ENCODE results near the gene SLC24A3.

SLC24A3 gene

DNA sequence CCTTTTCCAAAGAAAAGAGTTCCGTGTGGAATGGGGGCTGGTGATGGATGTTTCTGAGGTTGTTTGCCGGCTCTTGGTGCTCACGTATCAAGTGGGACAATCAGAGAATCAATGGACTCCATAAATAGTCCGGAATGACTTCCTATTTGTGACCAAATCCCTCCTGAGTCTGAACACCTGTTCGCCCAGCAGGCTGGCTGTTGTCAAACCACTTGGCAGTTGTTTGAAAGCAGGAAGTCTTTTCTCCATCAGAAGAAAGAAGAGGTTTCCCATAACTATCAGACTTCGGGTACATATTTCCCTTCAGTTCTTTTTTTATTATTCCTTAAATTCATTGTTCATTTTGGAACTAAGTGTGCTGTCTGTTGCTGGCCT is 390.9 kb downstream of the SLC24A3 start (continued):
- TF ChIP-seq ZFP30 (CRISPR knock-in tag; IDR thresholded peaks at IDR 0.05) = no peak
- TF ChIP-seq ARNTL (CRISPR knock-in tag; IDR thresholded peaks at IDR 0.05; ENCODE audit: borderline replicate concordance, low read depth) = no peak
- no peak for TF ChIP-seq BACH2 (CRISPR knock-in tag; IDR thresholded peaks at IDR 0.05; ENCODE audit: borderline replicate concordance)
- TF ChIP-seq, protein P1, sequence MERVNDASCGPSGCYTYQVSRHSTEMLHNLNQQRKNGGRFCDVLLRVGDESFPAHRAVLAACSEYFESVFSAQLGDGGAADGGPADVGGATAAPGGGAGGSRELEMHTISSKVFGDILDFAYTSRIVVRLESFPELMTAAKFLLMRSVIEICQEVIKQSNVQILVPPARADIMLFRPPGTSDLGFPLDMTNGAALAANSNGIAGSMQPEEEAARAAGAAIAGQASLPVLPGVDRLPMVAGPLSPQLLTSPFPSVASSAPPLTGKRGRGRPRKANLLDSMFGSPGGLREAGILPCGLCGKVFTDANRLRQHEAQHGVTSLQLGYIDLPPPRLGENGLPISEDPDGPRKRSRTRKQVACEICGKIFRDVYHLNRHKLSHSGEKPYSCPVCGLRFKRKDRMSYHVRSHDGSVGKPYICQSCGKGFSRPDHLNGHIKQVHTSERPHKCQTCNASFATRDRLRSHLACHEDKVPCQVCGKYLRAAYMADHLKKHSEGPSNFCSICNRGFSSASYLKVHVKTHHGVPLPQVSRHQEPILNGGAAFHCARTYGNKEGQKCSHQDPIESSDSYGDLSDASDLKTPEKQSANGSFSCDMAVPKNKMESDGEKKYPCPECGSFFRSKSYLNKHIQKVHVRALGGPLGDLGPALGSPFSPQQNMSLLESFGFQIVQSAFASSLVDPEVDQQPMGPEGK (CRISPR knock-in tag; IDR thresholded peaks at IDR 0.05; ENCODE audit: borderline replicate concordance) = no peak

DNA sequence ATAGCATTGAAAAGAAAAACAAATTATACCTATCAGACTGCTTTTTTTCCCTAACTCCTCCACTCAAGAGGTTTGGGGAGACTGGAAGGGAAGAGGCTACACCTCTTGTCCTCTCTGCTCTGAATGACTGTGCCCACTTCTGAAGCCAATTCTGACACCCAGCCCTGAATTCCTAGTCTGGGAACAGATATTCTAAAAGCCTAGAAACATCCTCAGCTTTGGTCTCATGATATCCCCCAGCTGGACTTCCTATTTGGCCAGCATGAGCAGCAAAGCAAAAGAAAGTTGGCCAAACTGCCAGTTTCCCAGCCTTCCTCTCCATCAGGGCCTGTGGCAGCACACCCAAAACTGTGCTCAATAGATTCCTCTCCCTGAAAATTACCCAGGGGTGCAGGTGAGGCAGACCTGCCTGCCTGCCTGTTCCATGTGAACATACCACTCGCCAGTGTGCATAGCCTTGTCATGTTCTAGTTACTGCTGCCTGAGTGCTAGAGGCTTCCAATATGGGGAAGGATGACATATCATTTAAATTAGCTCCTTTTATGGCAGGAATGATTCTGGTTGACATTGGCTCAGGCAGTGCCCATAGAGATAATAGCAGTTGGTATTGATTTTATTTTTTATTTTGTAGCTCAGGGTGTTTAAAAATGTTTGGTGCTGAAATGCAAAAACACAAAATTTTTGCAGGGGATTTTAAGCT is 393.5 kb downstream of the SLC24A3 start:
- no peak for TF ChIP-seq OSR1 (CRISPR knock-in tag; IDR thresholded peaks at IDR 0.05)

GRCh38 chr20:19609642-19610223 is 397.3 kb downstream of the SLC24A3 start:
- ATAC-seq = no peak
- TF ChIP-seq, protein P2, sequence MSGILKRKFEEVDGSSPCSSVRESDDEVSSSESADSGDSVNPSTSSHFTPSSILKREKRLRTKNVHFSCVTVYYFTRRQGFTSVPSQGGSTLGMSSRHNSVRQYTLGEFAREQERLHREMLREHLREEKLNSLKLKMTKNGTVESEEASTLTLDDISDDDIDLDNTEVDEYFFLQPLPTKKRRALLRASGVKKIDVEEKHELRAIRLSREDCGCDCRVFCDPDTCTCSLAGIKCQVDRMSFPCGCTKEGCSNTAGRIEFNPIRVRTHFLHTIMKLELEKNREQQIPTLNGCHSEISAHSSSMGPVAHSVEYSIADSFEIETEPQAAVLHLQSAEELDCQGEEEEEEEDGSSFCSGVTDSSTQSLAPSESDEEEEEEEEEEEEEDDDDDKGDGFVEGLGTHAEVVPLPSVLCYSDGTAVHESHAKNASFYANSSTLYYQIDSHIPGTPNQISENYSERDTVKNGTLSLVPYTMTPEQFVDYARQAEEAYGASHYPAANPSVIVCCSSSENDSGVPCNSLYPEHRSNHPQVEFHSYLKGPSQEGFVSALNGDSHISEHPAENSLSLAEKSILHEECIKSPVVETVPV (CRISPR knock-in tag; IDR thresholded peaks at IDR 0.05) = no peak
- TF ChIP-seq TCF4 (CRISPR knock-in tag; IDR thresholded peaks at IDR 0.05; ENCODE audit: borderline replicate concordance) (no peak), ARNTL (CRISPR knock-in tag; IDR thresholded peaks at IDR 0.05; ENCODE audit: borderline replicate concordance, low read depth) (no peak), ZNF565 (CRISPR knock-in tag; conservative IDR thresholded peaks at IDR 0.05; ENCODE audit: low read depth) (no peak), ZFP3 (CRISPR knock-in tag; IDR thresholded peaks at IDR 0.05) (no peak), RARB (CRISPR knock-in tag; IDR thresholded peaks at IDR 0.05) (no peak), GLIS3 (CRISPR knock-in tag; IDR thresholded peaks at IDR 0.05) (no peak), CREB5 (CRISPR knock-in tag; IDR thresholded peaks at IDR 0.05; ENCODE audit: low read depth) (no peak), ZNF8 (CRISPR knock-in tag; IDR thresholded peaks at IDR 0.05) (no peak), PPARA (CRISPR knock-in tag; IDR thresholded peaks at IDR 0.05; ENCODE audit: borderline replicate concordance) (no peak), BACH2 (CRISPR knock-in tag; IDR thresholded peaks at IDR 0.05; ENCODE audit: borderline replicate concordance) (no peak), POU6F1 (CRISPR knock-in tag; IDR thresholded peaks at IDR 0.05; ENCODE audit: borderline replicate concordance, low read depth) (no peak)
- TF ChIP-seq, protein P3, sequence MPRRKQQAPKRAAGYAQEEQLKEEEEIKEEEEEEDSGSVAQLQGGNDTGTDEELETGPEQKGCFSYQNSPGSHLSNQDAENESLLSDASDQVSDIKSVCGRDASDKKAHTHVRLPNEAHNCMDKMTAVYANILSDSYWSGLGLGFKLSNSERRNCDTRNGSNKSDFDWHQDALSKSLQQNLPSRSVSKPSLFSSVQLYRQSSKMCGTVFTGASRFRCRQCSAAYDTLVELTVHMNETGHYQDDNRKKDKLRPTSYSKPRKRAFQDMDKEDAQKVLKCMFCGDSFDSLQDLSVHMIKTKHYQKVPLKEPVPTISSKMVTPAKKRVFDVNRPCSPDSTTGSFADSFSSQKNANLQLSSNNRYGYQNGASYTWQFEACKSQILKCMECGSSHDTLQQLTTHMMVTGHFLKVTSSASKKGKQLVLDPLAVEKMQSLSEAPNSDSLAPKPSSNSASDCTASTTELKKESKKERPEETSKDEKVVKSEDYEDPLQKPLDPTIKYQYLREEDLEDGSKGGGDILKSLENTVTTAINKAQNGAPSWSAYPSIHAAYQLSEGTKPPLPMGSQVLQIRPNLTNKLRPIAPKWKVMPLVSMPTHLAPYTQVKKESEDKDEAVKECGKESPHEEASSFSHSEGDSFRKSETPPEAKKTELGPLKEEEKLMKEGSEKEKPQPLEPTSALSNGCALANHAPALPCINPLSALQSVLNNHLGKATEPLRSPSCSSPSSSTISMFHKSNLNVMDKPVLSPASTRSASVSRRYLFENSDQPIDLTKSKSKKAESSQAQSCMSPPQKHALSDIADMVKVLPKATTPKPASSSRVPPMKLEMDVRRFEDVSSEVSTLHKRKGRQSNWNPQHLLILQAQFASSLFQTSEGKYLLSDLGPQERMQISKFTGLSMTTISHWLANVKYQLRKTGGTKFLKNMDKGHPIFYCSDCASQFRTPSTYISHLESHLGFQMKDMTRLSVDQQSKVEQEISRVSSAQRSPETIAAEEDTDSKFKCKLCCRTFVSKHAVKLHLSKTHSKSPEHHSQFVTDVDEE (CRISPR knock-in tag; IDR thresholded peaks at IDR 0.05) = no peak
- TF ChIP-seq, protein P1 (CRISPR knock-in tag; IDR thresholded peaks at IDR 0.05; ENCODE audit: borderline replicate concordance) = no peak

More for the DNA sequence above, 393.5 kb downstream of the SLC24A3 start:
- ATAC-seq = no peak
